H9 (cell line): ENCODE results near the gene FANCE. TPM values are rescaled to one million over a fixed set of nuclear protein-coding genes. Genes with fewer than 3 reads are reported as not detected.

Experiments used
- DNase-seq: peaks from one replicate; pipeline ENCODE4 v3.0.0-alpha.2; 2017
- H2AFZ ChIP-seq: one replicate; pipeline ENCODE4 v1.6.1; 2013; ENCODE audit warnings: mild to moderate bottlenecking, low read length, control low read depth, moderate library complexity
- H2AK5ac ChIP-seq: 2 replicates; pipeline ENCODE4 v1.6.1; 2013; ENCODE audit warnings: low read length, control low read depth, mixed read lengths; ENCODE audit not compliant: insufficient read length
- H2BK120ac ChIP-seq: one replicate; pipeline ENCODE4 v1.6.1; 2013; ENCODE audit warnings: low read depth, mild to moderate bottlenecking, low read length, control low read depth, inconsistent platforms; ENCODE audit not compliant: poor library complexity, severe bottlenecking
- H2BK12ac ChIP-seq: 2 replicates; pipeline ENCODE4 v1.6.1; 2013; ENCODE audit warnings: low read length, control low read depth, mixed read lengths, low read depth; ENCODE audit not compliant: insufficient read length
- H2BK15ac ChIP-seq: 2 replicates; pipeline ENCODE4 v1.6.1; 2013; ENCODE audit warnings: low read depth, low read length, control low read depth
- H2BK20ac ChIP-seq: one replicate; pipeline ENCODE4 v1.6.1; 2013; ENCODE audit warnings: low read depth, mild to moderate bottlenecking, low read length, control low read depth, inconsistent platforms; ENCODE audit not compliant: poor library complexity, severe bottlenecking
- H2BK5ac ChIP-seq: 2 replicates; pipeline ENCODE4 v1.6.1; 2013; ENCODE audit warnings: low read length, control low read depth, mixed read lengths; ENCODE audit not compliant: insufficient read length
- H3K14ac ChIP-seq: 2 replicates; pipeline ENCODE4 v1.6.1; 2013; ENCODE audit warnings: low read length, control low read depth; ENCODE audit not compliant: insufficient read depth
- H3K18ac ChIP-seq: 2 replicates; pipeline ENCODE4 v1.6.1; 2013; ENCODE audit warnings: low read depth, mild to moderate bottlenecking, mixed read lengths, low read length, control low read depth; ENCODE audit not compliant: insufficient read length
- H3K23ac ChIP-seq: 2 replicates; pipeline ENCODE4 v1.6.1; 2013; ENCODE audit warnings: low read length, control low read depth, mixed read lengths, low read depth; ENCODE audit not compliant: insufficient read length
- H3K23me2 ChIP-seq: 2 replicates; pipeline ENCODE4 v1.6.1; 2013; ENCODE audit warnings: low read depth, mild to moderate bottlenecking, mixed read lengths, low read length, control low read depth; ENCODE audit not compliant: insufficient read length, poor library complexity, severe bottlenecking
- H3K27ac ChIP-seq: 2 replicates; pipeline ENCODE4 v1.5.1; 2013; ENCODE audit warnings: low read length, control low read depth, mixed read lengths, low read depth; ENCODE audit not compliant: insufficient read length
- H3K27me3 ChIP-seq: 2 replicates; pipeline ENCODE4 v1.6.1; 2013; ENCODE audit warnings: low read length, control low read depth, inconsistent platforms; ENCODE audit not compliant: insufficient read depth
- H3K4ac ChIP-seq: 2 replicates; pipeline ENCODE4 v1.6.1; 2013; ENCODE audit warnings: low read depth, mild to moderate bottlenecking, control low read depth, inconsistent platforms, low read length, moderate library complexity
- H3K4me1 ChIP-seq: 2 replicates; pipeline ENCODE4 v1.6.1; 2013; ENCODE audit warnings: low read length, control low read depth, inconsistent platforms; ENCODE audit not compliant: insufficient read depth
- H3K4me2 ChIP-seq: 2 replicates; pipeline ENCODE4 v1.6.1; 2013; ENCODE audit warnings: low read length, control low read depth, mixed read lengths; ENCODE audit not compliant: insufficient read length, insufficient read depth
- H3K56ac ChIP-seq: 2 replicates; pipeline ENCODE4 v1.6.1; 2013; ENCODE audit warnings: low read depth, mild to moderate bottlenecking, mixed read lengths, low read length, control low read depth; ENCODE audit not compliant: insufficient read length
- H3K79me1 ChIP-seq: 2 replicates; pipeline ENCODE4 v1.6.1; 2013; ENCODE audit warnings: low read depth, mild to moderate bottlenecking, moderate library complexity, low read length, control low read depth, inconsistent platforms; ENCODE audit not compliant: insufficient read depth, poor library complexity, severe bottlenecking
- H3K79me2 ChIP-seq: 2 replicates; pipeline ENCODE4 v1.6.1; 2013; ENCODE audit warnings: low read length, control low read depth, inconsistent platforms; ENCODE audit not compliant: insufficient read depth
- H3K9ac ChIP-seq: 2 replicates; pipeline ENCODE4 v1.6.1; 2013; ENCODE audit warnings: low read length, control low read depth, mixed read lengths; ENCODE audit not compliant: insufficient read length; ENCODE audit errors: extremely low read depth
- H3K9me3 ChIP-seq: one replicate; pipeline ENCODE4 v1.6.1; 2013; ENCODE audit warnings: low read depth, low read length, inconsistent platforms; ENCODE audit not compliant: control insufficient read depth
- H3T11ph ChIP-seq: one replicate; pipeline ENCODE4 v1.6.1; 2013; ENCODE audit warnings: mild to moderate bottlenecking, low read length, control low read depth, inconsistent platforms
- H4K20me1 ChIP-seq: one replicate; pipeline ENCODE4 v1.6.1; 2013; ENCODE audit not compliant: control insufficient read depth, insufficient read length, insufficient read depth
- H4K5ac ChIP-seq: 2 replicates; pipeline ENCODE4 v1.6.1; 2013; ENCODE audit warnings: low read depth, mild to moderate bottlenecking, mixed read lengths, low read length, control low read depth; ENCODE audit not compliant: insufficient read length
- H4K8ac ChIP-seq: replicated peaks from 2 replicates; pipeline ENCODE4 v1.6.1; 2013; ENCODE audit warnings: low read length, control low read depth, mixed read lengths, low read depth; ENCODE audit not compliant: insufficient read length
- H4K91ac ChIP-seq: 2 replicates; pipeline ENCODE4 v1.6.1; 2013; ENCODE audit warnings: low read depth, mild to moderate bottlenecking, moderate library complexity, mixed read lengths, low read length, control low read depth; ENCODE audit not compliant: insufficient read length
- H3K27ac Mint-ChIP-seq, 3 experiments: 2 replicates in 2 of 3; 3 replicates in 1 of 3; pipeline ENCODE4 v1.8.0; 2020 to 2021; ENCODE audit warnings: mixed read lengths in 3 of 3, mild to moderate bottlenecking in 1 of 3, moderate library complexity in 1 of 3
- H3K27me3 Mint-ChIP-seq: 2 replicates; pipeline ENCODE4 v1.8.0; 2021; ENCODE audit warnings: low read depth, mild to moderate bottlenecking, moderate library complexity, mixed read lengths
- H3K36me3 Mint-ChIP-seq, 3 experiments: 2 replicates in 2 of 3; 3 replicates in 1 of 3; pipeline ENCODE4 v1.8.0; 2020 to 2021; ENCODE audit warnings: low read depth in 3 of 3, mixed read lengths in 3 of 3; ENCODE audit not compliant: insufficient read depth in 1 of 3
- H3K4me1 Mint-ChIP-seq, 2 experiments: 2 replicates each; pipeline ENCODE4 v1.8.0; 2020; ENCODE audit warnings: mixed read lengths in 2 of 2
- H3K4me3 Mint-ChIP-seq, 2 experiments: 2 replicates in 1 of 2; 3 replicates in 1 of 2; pipeline ENCODE4 v1.8.0; 2020 to 2021; ENCODE audit warnings: mild to moderate bottlenecking in 2 of 2, mixed read lengths in 2 of 2, moderate library complexity in 1 of 2
- H3K9me3 Mint-ChIP-seq, 2 experiments: 2 replicates in 1 of 2; 3 replicates in 1 of 2; pipeline ENCODE4 v1.8.0; 2020; ENCODE audit warnings: mild to moderate bottlenecking in 2 of 2, mixed read lengths in 2 of 2, moderate library complexity in 1 of 2
- CTCF ChIP-seq: fragments of 200-600 bp; sonication (generic); conservative IDR thresholded peaks from 3 replicates; pipeline ENCODE4 v1.8.0; 2021; ENCODE audit warnings: antibody characterized with exemption, mild to moderate bottlenecking
- WGBS: extraction: QIAGEN DNeasy Blood & Tissue Kit; methylation state at CpG from one replicate; pipeline ENCODE4 v1.1.7; 2013; ENCODE audit warnings: missing lambda C conversion rate, low lambda C conversion rate, mixed read lengths; ENCODE audit not compliant: insufficient read length; ENCODE audit errors: extremely low coverage; 5-methylcytosine and 5-hydroxymethylcytosine counted together
- total RNA-seq: library from RNA; stranded (reverse); gene quantifications from 2 replicates; pipeline ENCODE4 v1.2.1, GENCODE V29; 2021

Gene FANCE
- total RNA-seq, 1 experiment from 2014 or later, result 8.4 TPM

DNA sequence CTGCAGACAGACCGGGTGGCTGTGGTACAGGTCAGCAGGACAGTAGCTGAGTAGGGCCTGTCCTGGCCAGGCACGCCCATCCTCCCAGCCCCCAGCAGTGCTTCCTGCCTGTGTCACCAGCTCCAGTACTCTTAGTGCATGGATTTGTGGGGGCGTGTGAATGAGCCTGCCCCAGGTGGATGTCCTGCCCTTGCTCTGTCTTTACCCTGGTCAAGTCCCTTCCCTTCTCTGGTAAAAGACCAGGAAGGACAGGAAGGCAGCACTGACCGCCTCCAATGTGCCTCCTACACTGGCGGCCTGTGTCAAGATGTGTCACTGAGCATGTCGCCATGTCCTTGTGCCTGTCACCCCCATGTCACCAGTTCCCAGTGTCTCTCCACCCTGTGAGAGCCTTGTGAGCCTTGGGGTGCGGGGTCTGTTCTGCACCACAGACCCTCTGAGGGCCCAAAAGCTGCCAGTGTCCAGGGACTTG, 32.8 kb downstream of the FANCE start:
- H3K4me3 Mint-ChIP-seq, result peak overlapping the region; percentile 53 to 61; a peak in 3 of 5 replicates

More for the DNA sequence above, 32.8 kb downstream of the FANCE start:
- Histone ChIP-seq H2BK12ac (peak overlapping the region; percentile 24), H2BK20ac (no peak overlapping the region), H3K4me2 (peak overlapping the region; percentile 47), H3K9ac (no peak overlapping the region), H3K27ac (peak overlapping the region; percentile 32), H3K4me1 (peaks cover 11% of the 10 kb centered on the region; the same call in 1 of the 2 replicates), H3K14ac (peak overlapping the region; percentile 60), H2BK15ac (no peak overlapping the region), H4K5ac (peak overlapping the region; percentile 31), H2BK120ac (no peak overlapping the region), H2AFZ (no peak overlapping the region), H4K20me1 (no peaks in the 10 kb centered on the region), H3K56ac (no peak overlapping the region), H3T11ph (no peak overlapping the region), H3K79me1 (no peaks in the 10 kb centered on the region), H3K9me3 (no peaks in the 10 kb centered on the region), H3K23ac (no peak overlapping the region), H3K23me2 (peaks cover 13% of the 10 kb centered on the region), H4K91ac (no peak overlapping the region), H2AK5ac (peak overlapping the region; percentile 19), H2BK5ac (peak overlapping the region; percentile 45), H3K18ac (peak overlapping the region; percentile 89), H3K79me2 (no peaks in the 10 kb centered on the region), H3K27me3 (no peaks in the 10 kb centered on the region), H3K4ac (peak overlapping the region; percentile 56; the same call in 1 of the 2 replicates), H4K8ac (no peak overlapping the region)
- Mint-ChIP-seq H3K27ac (peak overlapping the region; percentile 97 to 99 (median 99)), H3K9me3 (no peaks in the 10 kb centered on the region; a peak in 1 of 5 replicates), H3K36me3 (peaks cover 2 to 25% (median 14%) of the 10 kb centered on the region in 3 experiments; a peak in 5 of 7 replicates), H3K27me3 (no peaks in the 10 kb centered on the region; the same call in none of the 2 replicates), H3K4me1 (peaks cover 40 to 46% of the 10 kb centered on the region in 2 experiments)
- no CpG with 5 or more reads among the region's 7 CpGs for WGBS
- DNase-seq, result peak; percentile 67
- TF ChIP-seq CTCF, result no peak
